Upper lobe of left lung (tissue), 6 donors: ENCODE results near the gene DNASE1L1. TPM values are rescaled to one million over a fixed set of nuclear protein-coding genes. Genes with fewer than 3 reads are reported as not detected.
A peak's percentile ranks its signal among the peaks of the same experiment; 100 is the strongest.

Experiments used
- ATAC-seq, 2 donors: fragments of 200-7000 bp; cut with Tn5 transposase; one replicate each; pipeline ENCODE4 v1.9.1; 2022; ENCODE audit warnings: mild to moderate bottlenecking in 2 of 2, moderate library complexity in 2 of 2; ENCODE audit not compliant: low FRiP score in 2 of 2
- DNase-seq, 2 donors: peaks; one replicate each; pipeline ENCODE4 v3.0.0-alpha.2; 2019 to 2020
- H3K27ac ChIP-seq, 4 donors: fragments of 200-600 bp; sonication (generic); one replicate each; pipeline ENCODE4 v1.5.1; 2016 to 2019
- H3K27me3 ChIP-seq, 4 donors: fragments of 200-600 bp; sonication (generic); one replicate each; pipeline ENCODE4 v1.5.1; 2017 to 2019
- H3K36me3 ChIP-seq, 4 donors: fragments of 200-600 bp; sonication (generic); one replicate each; pipeline ENCODE4 v1.5.1; 2016 to 2019
- H3K4me1 ChIP-seq, 4 donors: fragments of 200-600 bp; sonication (generic); one replicate each; pipeline ENCODE4 v1.5.1; 2018 to 2019
- H3K4me3 ChIP-seq, 4 donors: fragments of 200-600 bp; sonication (generic); one replicate each; pipeline ENCODE4 v1.5.1; 2017 to 2019; ENCODE audit warnings: mild to moderate bottlenecking in 2 of 4, moderate library complexity in 1 of 4
- H3K9me3 ChIP-seq, 4 donors: fragments of 200-600 bp; sonication (generic); one replicate each; pipeline ENCODE4 v1.5.1; 2018 to 2019
- EP300 ChIP-seq, 4 donors: sonication (generic); formaldehyde crosslinking; IDR thresholded peaks; one replicate each; pipeline ENCODE4 v1.5.1; 2017; ENCODE audit warnings: antibody characterized with exemption in 4 of 4, control low read depth in 2 of 4
- POLR2A ChIP-seq, 4 donors: fragments of 450-650 bp; IDR thresholded peaks; one replicate each; pipeline ENCODE4 v1.5.1; 2016 to 2017; ENCODE audit warnings: antibody characterized with exemption in 4 of 4, mild to moderate bottlenecking in 2 of 4
- POLR2AphosphoS5 ChIP-seq, 2 donors: sonication (generic); formaldehyde crosslinking; IDR thresholded peaks; one replicate each; pipeline ENCODE4 v1.5.1; 2017; ENCODE audit warnings: antibody characterized with exemption in 2 of 2
- WGBS, 2 donors: methylation state at CpG; one replicate each; pipeline ENCODE4 v1.1.5; 2017 to 2018; 5-methylcytosine and 5-hydroxymethylcytosine counted together
- total RNA-seq, 6 donors: library from RNA; depleted of rRNA in 4 of 6; stranded (reverse); fragments of >200 nt in 4 of 6; gene quantifications; one replicate each; pipeline versions ENCODE4 v1.1.0 to v1.2.1, GENCODE V29; 2016 to 2021
- TF ChIP-seq, protein P1 (sequence below), 6 experiments: fragments of 450-650 bp in 4 of 6; fragments of 200-600 bp in 2 of 6; sonication (generic) in 2 of 6; IDR thresholded peaks; one replicate each; pipeline ENCODE4 v1.5.1; 2016 to 2019; ENCODE audit warnings: antibody characterized with exemption in 6 of 6
- donor health status: DM: no; HTN: no; CAD: no; lungs with moderate emphysema.
- donor health status: DM: no; HTN: yes; CAD: no; lungs with severe emphysema.

DNASE1L1 gene
- total RNA-seq, 6 donors from 2014 or later, result 18.9 to 55.5 (median 48.2) TPM

DNA sequence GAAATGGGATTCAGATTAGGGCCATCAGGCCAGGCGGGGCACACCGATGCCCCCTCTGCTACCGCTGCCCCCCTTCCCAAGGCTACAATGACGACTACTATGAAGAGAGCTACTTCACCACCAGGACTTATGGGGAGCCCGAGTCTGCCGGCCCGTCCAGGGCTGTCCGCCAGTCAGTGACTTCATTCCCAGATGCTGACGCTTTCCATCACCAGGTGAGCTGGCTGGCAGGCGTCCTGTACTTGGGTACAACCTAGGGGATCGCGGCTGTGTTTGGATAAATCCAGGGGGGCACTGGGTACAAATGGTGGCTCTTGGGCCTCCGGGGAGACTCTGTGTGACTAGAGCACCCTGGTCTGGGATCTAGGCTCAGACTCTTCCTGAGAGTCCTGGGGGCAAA, 28.9 kb downstream of the DNASE1L1 start:
- ATAC-seq, result no peak
- Histone ChIP-seq H3K9me3 (peaks cover 0 to 13% (median 0%) of the 10 kb centered on the region in 4 donors), H3K4me3 (peak overlapping the region; percentile 50 to 77 (median 69)), H3K36me3 (peaks cover 0 to 4% (median 0%) of the 10 kb centered on the region in 4 donors), H3K27me3 (no peaks in the 10 kb centered on the region), H3K4me1 (peaks cover 4 to 11% (median 9%) of the 10 kb centered on the region in 4 donors), H3K27ac (peak overlapping the region; percentile 97 to 98 (median 97))
- WGBS, 2 donors, result 69% methylated on average over 13 of the region's 13 CpGs; no CpG with 5 or more reads in 1 of the 2 donors
- TF ChIP-seq EP300 (IDR thresholded peaks at IDR 0.05), result no peak
- TF ChIP-seq POLR2A (IDR thresholded peaks at IDR 0.05), result no peak
- no peak for TF ChIP-seq POLR2AphosphoS5 (IDR thresholded peaks at IDR 0.05)
- TF ChIP-seq, protein P1, sequence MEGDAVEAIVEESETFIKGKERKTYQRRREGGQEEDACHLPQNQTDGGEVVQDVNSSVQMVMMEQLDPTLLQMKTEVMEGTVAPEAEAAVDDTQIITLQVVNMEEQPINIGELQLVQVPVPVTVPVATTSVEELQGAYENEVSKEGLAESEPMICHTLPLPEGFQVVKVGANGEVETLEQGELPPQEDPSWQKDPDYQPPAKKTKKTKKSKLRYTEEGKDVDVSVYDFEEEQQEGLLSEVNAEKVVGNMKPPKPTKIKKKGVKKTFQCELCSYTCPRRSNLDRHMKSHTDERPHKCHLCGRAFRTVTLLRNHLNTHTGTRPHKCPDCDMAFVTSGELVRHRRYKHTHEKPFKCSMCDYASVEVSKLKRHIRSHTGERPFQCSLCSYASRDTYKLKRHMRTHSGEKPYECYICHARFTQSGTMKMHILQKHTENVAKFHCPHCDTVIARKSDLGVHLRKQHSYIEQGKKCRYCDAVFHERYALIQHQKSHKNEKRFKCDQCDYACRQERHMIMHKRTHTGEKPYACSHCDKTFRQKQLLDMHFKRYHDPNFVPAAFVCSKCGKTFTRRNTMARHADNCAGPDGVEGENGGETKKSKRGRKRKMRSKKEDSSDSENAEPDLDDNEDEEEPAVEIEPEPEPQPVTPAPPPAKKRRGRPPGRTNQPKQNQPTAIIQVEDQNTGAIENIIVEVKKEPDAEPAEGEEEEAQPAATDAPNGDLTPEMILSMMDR (IDR thresholded peaks at IDR 0.05), result no peak
- DNase-seq, result no peak

DNA sequence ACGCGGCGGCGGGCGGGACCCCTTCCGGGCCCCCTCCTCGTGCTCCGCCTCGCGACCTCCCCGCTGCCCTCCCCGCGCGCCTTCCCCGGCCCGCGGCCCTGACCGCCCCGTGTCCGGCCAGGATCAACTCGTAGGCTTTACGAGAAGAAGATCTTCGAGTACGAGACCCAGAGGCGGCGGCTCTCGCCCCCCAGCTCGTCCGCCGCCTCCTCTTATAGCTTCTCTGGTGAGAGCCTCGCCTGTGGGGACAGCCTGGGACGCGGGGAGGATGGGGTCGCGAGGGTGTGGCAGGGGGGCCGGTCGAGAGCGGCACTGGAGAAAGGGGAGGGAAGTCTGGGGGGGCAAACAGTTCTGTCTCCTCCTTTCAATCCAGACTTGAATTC, 29.5 kb downstream of the DNASE1L1 start:
- DNase-seq (no peak), ATAC-seq (no peak)
- Histone ChIP-seq H3K36me3 (peaks cover 0 to 4% (median 0%) of the 10 kb centered on the region in 4 donors), H3K4me1 (peaks cover 4 to 13% (median 10%) of the 10 kb centered on the region in 4 donors), H3K27me3 (peaks cover 0 to 4% (median 0%) of the 10 kb centered on the region in 4 donors), H3K27ac (peak overlapping the region; percentile 97 to 98 (median 97)), H3K4me3 (peak overlapping the region; percentile 50 to 77 (median 69)), H3K9me3 (peaks cover 0 to 13% (median 0%) of the 10 kb centered on the region in 4 donors)
- TF ChIP-seq POLR2A (IDR thresholded peaks at IDR 0.05) (no peak), POLR2AphosphoS5 (IDR thresholded peaks at IDR 0.05) (no peak), EP300 (IDR thresholded peaks at IDR 0.05) (no peak)
- TF ChIP-seq, protein P1 (IDR thresholded peaks at IDR 0.05), result no peak
- 52% methylated on average over 38 of the region's 38 CpGs; no CpG with 5 or more reads in 1 of the 2 donors for WGBS, 2 donors

DNA sequence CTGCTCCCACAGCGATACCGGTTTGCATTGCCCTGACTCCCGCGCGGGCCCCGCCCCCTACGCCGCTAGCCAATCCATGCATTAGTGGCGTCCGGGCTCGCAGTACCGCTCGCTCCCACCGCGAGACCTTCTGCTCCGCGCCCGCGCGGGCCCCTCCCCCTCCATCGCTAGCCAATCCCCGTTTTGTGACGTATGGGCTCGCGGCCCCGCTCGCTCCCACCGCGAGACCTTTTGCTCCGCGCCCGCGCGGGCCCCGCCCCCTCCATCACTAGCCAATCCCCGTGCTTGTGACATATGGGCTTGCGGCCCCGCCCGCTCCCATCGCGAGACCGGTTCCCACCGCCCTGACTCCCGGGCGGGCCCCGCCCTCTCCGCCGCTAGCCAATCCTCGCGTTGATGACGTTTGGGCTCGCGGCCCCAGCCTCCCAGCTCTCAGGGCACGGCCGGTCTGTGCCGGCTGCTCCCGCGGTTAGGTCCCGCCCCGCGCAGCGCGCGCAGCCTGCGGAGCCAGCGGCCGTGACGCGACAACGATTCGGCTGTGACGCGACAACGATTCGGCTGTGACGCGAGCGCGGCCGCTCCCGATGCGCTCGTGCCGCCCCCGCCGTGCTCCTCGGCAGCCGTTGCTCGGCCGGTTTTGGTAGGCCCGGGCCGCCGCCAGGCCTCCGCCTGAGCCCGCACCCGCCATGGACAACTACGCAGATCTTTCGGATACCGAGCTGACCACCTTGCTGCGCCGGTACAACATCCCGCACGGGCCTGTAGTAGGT, 30.1 kb downstream of the DNASE1L1 start, which contains the start of gene EMD:
TSS of gene EMD (plus strand) at position 497 of the 770 bp plus-strand sequence. CDS start at position 687, 190 bp downstream.
- H3K27me3 ChIP-seq, result peaks cover 0 to 5% (median 0%) of the 10 kb centered on the region in 4 donors
- ATAC-seq (peak; percentile 94 to 96), DNase-seq (peak; percentile 97 to 99)
- H3K4me1 ChIP-seq, result peaks cover 5 to 18% (median 13%) of the 10 kb centered on the region in 4 donors
- peak within 1 kb of the TSS; percentile 50 to 77 (median 69) for H3K4me3 ChIP-seq
- H3K36me3 ChIP-seq, result peaks cover 0 to 4% (median 0%) of the 10 kb centered on the region in 4 donors
- H3K27ac ChIP-seq, result peak within 1 kb of the TSS; percentile 97 to 98 (median 97)
- peak; percentile 81 to 86 for TF ChIP-seq POLR2AphosphoS5 (IDR thresholded peaks at IDR 0.05)
- TF ChIP-seq, protein P1 (IDR thresholded peaks at IDR 0.05), result peak in 4 of 6 experiments; percentile 21 to 50 (median 46)
- TF ChIP-seq POLR2A (IDR thresholded peaks at IDR 0.05), result peak in 3 of 4 donors; percentile 67 to 92 (median 85)
- TF ChIP-seq EP300 (IDR thresholded peaks at IDR 0.05), result peak in 1 of 4 donors; percentile 23
- WGBS, 2 donors, result 0 to 55% methylated on average over 9 to 103 of the region's 103 CpGs
- peaks cover 0 to 13% (median 0%) of the 10 kb centered on the region in 4 donors for H3K9me3 ChIP-seq

DNA sequence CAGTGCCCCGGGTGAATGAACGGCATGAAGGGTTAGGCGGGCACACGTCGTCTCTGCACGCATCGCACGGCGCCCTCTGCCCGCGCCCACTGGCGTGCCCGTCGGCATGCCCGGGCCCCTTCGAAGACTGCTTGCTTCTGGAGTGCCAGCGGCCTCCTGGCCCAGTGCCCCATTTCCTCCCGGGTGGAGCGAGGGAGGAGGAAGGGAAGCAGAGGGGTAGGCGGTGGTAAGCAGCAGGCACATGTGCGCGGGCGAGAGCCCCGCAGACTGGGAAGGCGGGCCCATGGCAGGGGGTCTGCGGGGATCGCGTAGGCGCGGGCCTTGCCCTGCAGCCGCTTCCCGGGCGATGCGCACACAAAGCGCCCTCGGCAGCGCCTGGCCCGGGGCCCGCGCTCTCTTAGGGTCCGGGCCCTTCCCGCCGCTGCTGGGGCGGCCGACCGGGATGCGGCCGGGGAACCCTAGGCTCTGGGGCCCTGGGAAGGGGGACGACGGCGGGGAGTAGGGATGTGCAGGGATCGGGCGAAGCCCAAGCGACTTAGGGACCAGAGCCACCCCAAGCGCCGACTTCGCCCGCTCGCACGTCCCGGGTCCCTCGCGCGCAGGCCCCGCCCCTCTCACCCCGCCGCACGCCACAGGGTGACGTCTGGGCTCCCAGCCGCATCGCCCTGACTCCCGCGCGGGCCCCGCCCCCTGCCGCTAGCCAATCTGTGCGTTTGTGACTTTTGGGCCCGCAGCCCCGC, 30.8 kb downstream of the DNASE1L1 start:
- peak in 1 of 2 donors; percentile 62 for DNase-seq
- Histone ChIP-seq H3K36me3 (peaks cover 0 to 4% (median 0%) of the 10 kb centered on the region in 4 donors), H3K4me3 (peak overlapping the region; percentile 38 to 59 (median 50)), H3K27me3 (peaks cover 0 to 5% (median 0%) of the 10 kb centered on the region in 4 donors), H3K27ac (peak overlapping the region; percentile 93 to 97 (median 94)), H3K4me1 (peaks cover 9 to 26% (median 20%) of the 10 kb centered on the region in 4 donors), H3K9me3 (peaks cover 0 to 13% (median 0%) of the 10 kb centered on the region in 4 donors)
- TF ChIP-seq POLR2AphosphoS5 (IDR thresholded peaks at IDR 0.05) (peak; percentile 49 to 76), POLR2A (IDR thresholded peaks at IDR 0.05) (peak in 3 of 4 donors; percentile 71 to 87 (median 72)), EP300 (IDR thresholded peaks at IDR 0.05) (no peak)
- WGBS, 2 donors, result 0 to 47% methylated on average over 1 to 34 of the region's 79 CpGs
- ATAC-seq, result peak in 1 of 2 donors; percentile 17
